Hepatocyte (in vitro differentiated cells): Measurements from ENCODE around the gene RUVBL2.

Experiments used
- CTCF ChIP-seq: fragments of 200-600 bp; sonication (generic); IDR thresholded peaks from 2 replicates; pipeline ENCODE4 v1.5.1; 2016; ENCODE audit warnings: antibody characterized with exemption, mild to moderate bottlenecking; ENCODE audit not compliant: poor library complexity
- EZH2 ChIP-seq: fragments of 200-600 bp; sonication (generic); IDR thresholded peaks from 2 replicates; pipeline ENCODE4 v1.6.1; 2016; ENCODE audit warnings: antibody characterized with exemption, mild to moderate bottlenecking, borderline replicate concordance

GRCh38 chr19:48953141-48953540, 40.5 kb upstream of the RUVBL2 start:
- no peak for TF ChIP-seq EZH2
- TF ChIP-seq CTCF = no peak
